Lower lobe of right lung (tissue), 2 donors: Measurements from ENCODE around the gene DCHS1. TPM values are rescaled to one million over a fixed set of nuclear protein-coding genes. Genes with fewer than 3 reads are reported as not detected.
A peak's percentile ranks its signal among the peaks of the same experiment; 100 is the strongest.

Experiments
- ATAC-seq, 2 donors: fragments of 200-7000 bp; cut with Tn5 transposase; one replicate each; pipeline ENCODE4 v1.9.1; 2020 to 2022; ENCODE audit warnings: mild to moderate bottlenecking in 2 of 2, moderate library complexity in 2 of 2
- DNase-seq: peaks from one replicate; pipeline ENCODE4 v3.0.0-alpha.2; 2020
- H3K27ac ChIP-seq: fragments of 200-600 bp; one replicate; pipeline ENCODE4 v1.8.0; 2022
- H3K27me3 ChIP-seq: fragments of 200-600 bp; one replicate; pipeline ENCODE4 v1.8.0; 2022; ENCODE audit warnings: low read depth
- H3K36me3 ChIP-seq: fragments of 200-600 bp; one replicate; pipeline ENCODE4 v1.8.0; 2022; ENCODE audit warnings: mild to moderate bottlenecking
- H3K4me1 ChIP-seq: fragments of 200-600 bp; one replicate; pipeline ENCODE4 v1.8.0; 2022
- H3K4me3 ChIP-seq: fragments of 200-600 bp; one replicate; pipeline ENCODE4 v1.8.0; 2022; ENCODE audit warnings: mild to moderate bottlenecking
- H3K9me3 ChIP-seq: fragments of 200-600 bp; one replicate; pipeline ENCODE4 v1.8.0; 2022
- intact Hi-C: fragments of 100-400 bp; cut with DNase I; formaldehyde crosslinking; loops from one replicate; pipeline ENCODE4 v1.11.0; 2022
- total RNA-seq: library from RNA; stranded (reverse); fragmentation: NEBNext Ultra II Directional; extraction: Animal tissue kit (Norgen Biotek cat#: 25700); gene quantifications from one replicate; pipeline ENCODE4 v1.2.1, GENCODE V29; 2021
- TF ChIP-seq, protein P1 (sequence below): fragments of 200-600 bp; IDR thresholded peaks from one replicate; pipeline ENCODE4 v1.8.0; 2022; ENCODE audit warnings: antibody characterized with exemption, mild to moderate bottlenecking
- donor health status: DM: no; HTN: yes; CAD: no; lungs with severe emphysema.

The DCHS1 gene
- total RNA-seq, 1 donor from 2014 or later: 23.2 TPM

GRCh38 chr11:6667733-6668374, 12.2 kb upstream of the DCHS1 start:
- DNase-seq (no peak), ATAC-seq (peak in 1 of 2 donors; percentile 61)
- H3K4me3 ChIP-seq: no peak overlapping the region
- intact Hi-C loops: no loop called here
- H3K36me3 ChIP-seq: no peaks in the 10 kb centered on the region
- H3K9me3 ChIP-seq: no peaks in the 10 kb centered on the region
- H3K27me3 ChIP-seq: no peaks in the 10 kb centered on the region
- peak overlapping the region; percentile 8 for H3K27ac ChIP-seq
- H3K4me1 ChIP-seq: no peaks in the 10 kb centered on the region
- TF ChIP-seq, protein P1, sequence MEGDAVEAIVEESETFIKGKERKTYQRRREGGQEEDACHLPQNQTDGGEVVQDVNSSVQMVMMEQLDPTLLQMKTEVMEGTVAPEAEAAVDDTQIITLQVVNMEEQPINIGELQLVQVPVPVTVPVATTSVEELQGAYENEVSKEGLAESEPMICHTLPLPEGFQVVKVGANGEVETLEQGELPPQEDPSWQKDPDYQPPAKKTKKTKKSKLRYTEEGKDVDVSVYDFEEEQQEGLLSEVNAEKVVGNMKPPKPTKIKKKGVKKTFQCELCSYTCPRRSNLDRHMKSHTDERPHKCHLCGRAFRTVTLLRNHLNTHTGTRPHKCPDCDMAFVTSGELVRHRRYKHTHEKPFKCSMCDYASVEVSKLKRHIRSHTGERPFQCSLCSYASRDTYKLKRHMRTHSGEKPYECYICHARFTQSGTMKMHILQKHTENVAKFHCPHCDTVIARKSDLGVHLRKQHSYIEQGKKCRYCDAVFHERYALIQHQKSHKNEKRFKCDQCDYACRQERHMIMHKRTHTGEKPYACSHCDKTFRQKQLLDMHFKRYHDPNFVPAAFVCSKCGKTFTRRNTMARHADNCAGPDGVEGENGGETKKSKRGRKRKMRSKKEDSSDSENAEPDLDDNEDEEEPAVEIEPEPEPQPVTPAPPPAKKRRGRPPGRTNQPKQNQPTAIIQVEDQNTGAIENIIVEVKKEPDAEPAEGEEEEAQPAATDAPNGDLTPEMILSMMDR: peak; percentile 66

DNA sequence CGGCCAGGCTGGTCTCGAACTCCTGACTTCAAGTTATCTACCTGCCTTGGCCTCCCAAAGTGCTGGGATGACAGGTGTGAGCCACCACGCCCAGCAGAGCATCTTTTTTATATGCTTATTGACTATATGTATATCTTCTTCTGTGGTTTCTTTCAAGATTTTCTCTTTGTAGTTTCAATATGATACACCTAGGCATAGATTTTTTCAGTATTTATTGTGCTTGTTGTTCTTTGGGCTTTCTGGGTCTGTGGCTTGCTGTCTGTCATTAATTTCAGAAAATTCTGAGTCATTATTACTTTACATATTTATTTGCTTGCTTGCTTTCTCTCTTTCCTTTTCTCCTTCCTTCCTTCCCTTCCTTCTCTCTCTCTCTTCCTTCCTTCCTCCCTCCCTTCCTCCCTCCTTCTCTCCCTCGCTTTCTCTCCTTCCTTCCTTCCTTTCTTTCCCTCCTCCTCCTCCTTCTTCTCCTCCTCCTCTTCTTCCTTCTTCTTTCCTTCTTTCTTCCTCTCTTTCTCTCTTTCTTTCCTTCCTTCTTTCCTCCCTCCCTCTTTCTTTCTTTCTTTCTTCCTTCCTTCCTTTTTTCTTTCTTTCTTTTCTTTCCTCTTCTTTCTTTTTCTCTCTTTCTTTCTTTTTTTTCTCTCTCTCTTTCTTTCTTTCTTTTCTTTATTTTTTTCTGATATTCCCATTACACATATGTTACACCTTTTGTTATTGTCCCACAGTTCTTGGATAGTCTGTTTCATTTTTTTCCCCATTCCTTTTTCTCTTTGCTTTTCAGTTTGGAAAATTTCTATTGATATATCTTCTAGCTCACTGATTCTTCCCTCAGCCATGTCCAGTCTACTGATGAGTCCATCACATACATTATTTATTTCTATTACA, 10.9 kb upstream of the DCHS1 start:
- DNase-seq (no peak), ATAC-seq (no peak)
- H3K9me3 ChIP-seq: no peaks in the 10 kb centered on the region
- intact Hi-C loops: no loop called here
- no peaks in the 10 kb centered on the region for H3K36me3 ChIP-seq
- H3K27ac ChIP-seq: no peak overlapping the region
- H3K4me3 ChIP-seq: no peak overlapping the region
- no peaks in the 10 kb centered on the region for H3K4me1 ChIP-seq
- TF ChIP-seq, protein P1: no peak
- H3K27me3 ChIP-seq: no peaks in the 10 kb centered on the region

- ATAC-seq (no peak), DNase-seq (no peak)
- Histone ChIP-seq H3K4me3 (no peak overlapping the region), H3K36me3 (no peaks in the 10 kb centered on the region), H3K27me3 (no peaks in the 10 kb centered on the region), H3K9me3 (no peaks in the 10 kb centered on the region), H3K4me1 (no peaks in the 10 kb centered on the region), H3K27ac (no peak overlapping the region)
- TF ChIP-seq, protein P1: no peak
- intact Hi-C loops: no loop called here
These were observed 8.9 kb upstream of the DCHS1 start for GRCh38 chr11:6664551-6664950.

DNA sequence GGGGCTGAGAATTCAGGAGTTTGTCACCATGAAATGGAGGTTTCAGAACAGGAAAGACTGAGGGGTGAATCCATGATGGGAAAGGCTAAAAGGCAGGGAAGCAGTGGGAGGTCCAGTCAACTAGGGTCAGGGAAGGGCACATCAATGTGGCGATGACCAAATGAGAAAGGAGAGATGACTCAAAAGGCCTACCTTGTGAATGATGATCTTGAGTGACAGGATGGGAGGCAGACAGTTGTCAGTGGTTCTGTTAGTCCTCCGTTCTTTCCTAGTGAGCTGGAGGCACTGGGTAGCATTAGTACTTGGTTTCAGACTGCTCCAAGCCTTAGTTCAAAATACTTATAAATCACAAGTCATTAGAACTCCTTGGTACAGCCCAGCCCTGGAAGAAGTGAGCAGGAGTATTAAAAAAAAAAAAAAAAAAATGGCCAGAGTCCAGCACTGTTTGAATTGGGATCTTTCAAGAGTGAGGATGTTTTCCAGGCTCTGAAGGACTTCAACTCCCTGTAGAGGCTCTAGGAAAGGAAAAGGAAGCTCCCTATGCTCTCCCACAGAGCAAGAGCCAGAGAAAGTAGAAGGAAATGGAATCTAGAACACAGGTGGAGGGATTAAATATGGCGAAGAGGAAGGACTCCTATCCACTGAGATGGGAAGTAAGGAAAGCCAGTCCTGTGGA, 8.3 kb upstream of the DCHS1 start:
- intact Hi-C loops: no loop called here

GRCh38 chr11:6660712-6661111, 5.1 kb upstream of the DCHS1 start:
- intact Hi-C loops: no loop called here
- H3K4me3 ChIP-seq: no peak overlapping the region
- ATAC-seq (no peak), DNase-seq (no peak)
- H3K36me3 ChIP-seq: no peaks in the 10 kb centered on the region
- no peaks in the 10 kb centered on the region for H3K4me1 ChIP-seq
- TF ChIP-seq, protein P1: no peak
- no peaks in the 10 kb centered on the region for H3K9me3 ChIP-seq
- no peak overlapping the region for H3K27ac ChIP-seq
- no peaks in the 10 kb centered on the region for H3K27me3 ChIP-seq

More for the DNA sequence above, 8.3 kb upstream of the DCHS1 start:
- Histone ChIP-seq H3K9me3 (no peaks in the 10 kb centered on the region), H3K36me3 (no peaks in the 10 kb centered on the region), H3K4me1 (no peaks in the 10 kb centered on the region), H3K27me3 (no peaks in the 10 kb centered on the region), H3K27ac (no peak overlapping the region), H3K4me3 (no peak overlapping the region)
- no peak for ATAC-seq
- TF ChIP-seq, protein P1: no peak
- no peak for DNase-seq
